COR-L47 (cell line): ENCODE data around the gene BORCS5.

Experiments
- DNase-seq: peaks from one replicate; lab custom pipeline; 2025; lab: John Stamatoyannopoulos, UW

Gene BORCS5

GRCh38 chr12:12353276-12353675 is 3.6 kb upstream of the BORCS5 start:
- no peak for DNase-seq

GRCh38 chr12:12353807-12354206 is 3.1 kb upstream of the BORCS5 start:
- no peak for DNase-seq

DNA sequence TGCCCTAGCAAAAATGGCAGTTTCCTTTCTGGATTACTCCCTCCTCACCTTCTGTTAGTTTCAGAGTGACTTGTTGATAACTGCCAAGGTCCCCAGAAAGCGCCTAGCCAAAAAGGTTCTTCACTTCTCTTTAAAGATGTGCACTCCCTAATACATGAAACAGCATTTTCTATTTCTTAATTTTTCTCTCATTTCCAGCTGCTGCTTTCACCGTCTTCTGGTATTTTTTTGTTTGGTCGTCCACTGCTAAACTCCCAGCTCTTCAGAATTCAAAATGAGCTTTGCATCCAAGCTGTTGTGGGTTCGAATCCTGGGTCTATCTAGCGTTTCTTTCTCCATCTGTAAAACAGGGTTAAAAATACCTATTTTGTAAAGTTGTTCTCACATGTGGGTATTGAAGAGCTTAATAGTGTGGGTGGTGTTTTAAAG is 397 bp upstream of the BORCS5 start:
- no peak for DNase-seq

- DNase-seq: peak; percentile 29
Observed at GRCh38 chr12:12357719-12358461, 1.0 kb downstream of the BORCS5 start.

DNA sequence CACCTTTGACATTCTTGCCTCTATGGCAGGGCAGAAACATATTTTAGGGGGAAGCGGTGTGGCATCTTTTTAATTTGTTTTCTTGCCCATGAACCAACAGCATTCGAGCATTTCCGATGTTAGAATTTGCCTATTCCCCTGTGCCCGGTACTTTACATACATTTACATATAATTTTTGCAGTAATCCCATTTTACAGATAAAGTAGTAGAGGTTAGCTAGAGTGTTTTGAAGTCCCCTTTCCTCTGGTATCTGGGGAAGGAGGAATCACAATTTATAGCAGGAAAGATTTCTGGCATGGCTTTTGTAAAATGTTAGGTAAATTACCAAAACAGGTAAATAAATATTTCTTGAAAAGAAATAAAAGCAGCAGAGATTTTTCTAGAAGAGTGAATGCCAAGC is 1.6 kb downstream of the BORCS5 start:
- no peak for DNase-seq

GRCh38 chr12:12364787-12365445 is 8.0 kb downstream of the BORCS5 start:
- DNase-seq: no peak

DNA sequence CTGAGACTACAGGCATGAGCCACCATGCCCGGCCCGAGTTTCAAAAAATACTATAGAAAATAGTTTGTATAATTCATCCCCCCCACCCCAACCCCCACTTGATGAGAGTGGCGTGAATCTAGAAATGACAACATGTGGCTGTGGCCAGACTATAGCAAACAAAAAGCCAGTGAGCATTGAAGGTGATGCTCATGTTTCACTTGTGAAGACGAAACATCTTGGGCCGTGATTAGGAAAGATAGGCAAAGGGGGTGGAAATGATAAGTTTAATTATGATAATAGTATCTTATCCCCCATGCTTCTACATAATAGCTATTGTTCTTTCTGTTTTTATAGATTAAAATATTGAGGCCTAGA is 8.5 kb downstream of the BORCS5 start:
- DNase-seq: no peak

- no peak for DNase-seq
Observed at GRCh38 chr12:12365931-12366431, 9.1 kb downstream of the BORCS5 start.

DNA sequence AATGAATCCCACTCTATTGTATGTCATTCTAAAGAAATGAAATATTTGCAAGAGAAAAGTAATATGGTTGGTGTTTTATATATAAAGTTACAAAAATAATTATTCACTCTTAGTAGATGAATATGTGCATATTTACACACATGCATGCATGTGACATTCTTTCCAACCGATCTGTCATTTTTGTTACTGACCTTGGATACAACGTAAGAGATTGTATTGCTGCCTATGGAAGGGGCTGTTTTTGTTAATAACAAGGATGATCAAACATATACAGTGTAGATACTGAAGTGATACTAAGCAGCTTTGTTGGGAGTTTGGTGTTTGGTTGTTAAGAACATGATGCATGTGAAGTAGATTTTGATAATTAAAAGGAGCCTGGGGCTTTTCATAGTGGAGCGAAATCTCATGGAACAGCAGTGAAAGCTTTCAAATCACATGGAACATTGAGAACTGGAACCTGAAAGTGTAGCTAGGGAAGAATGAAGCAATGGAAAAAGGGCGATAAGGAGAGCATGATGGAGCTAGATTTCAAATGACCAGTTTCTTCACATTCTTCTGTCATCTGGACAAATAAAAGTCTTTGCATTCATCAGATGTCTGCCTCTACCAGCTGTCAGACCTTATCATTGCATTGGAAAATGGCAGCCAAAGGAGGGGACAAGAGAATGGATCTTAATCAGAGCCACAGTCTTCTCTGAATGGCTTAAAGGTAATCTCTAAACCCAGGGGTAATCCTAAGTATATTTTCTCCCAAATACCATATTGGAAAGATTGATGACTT is 10.0 kb downstream of the BORCS5 start:
- DNase-seq: no peak

GRCh38 chr12:12367482-12367998 is 10.7 kb downstream of the BORCS5 start:
- no peak for DNase-seq

GRCh38 chr12:12372946-12373722 is 16.3 kb downstream of the BORCS5 start:
- DNase-seq: no peak

DNA sequence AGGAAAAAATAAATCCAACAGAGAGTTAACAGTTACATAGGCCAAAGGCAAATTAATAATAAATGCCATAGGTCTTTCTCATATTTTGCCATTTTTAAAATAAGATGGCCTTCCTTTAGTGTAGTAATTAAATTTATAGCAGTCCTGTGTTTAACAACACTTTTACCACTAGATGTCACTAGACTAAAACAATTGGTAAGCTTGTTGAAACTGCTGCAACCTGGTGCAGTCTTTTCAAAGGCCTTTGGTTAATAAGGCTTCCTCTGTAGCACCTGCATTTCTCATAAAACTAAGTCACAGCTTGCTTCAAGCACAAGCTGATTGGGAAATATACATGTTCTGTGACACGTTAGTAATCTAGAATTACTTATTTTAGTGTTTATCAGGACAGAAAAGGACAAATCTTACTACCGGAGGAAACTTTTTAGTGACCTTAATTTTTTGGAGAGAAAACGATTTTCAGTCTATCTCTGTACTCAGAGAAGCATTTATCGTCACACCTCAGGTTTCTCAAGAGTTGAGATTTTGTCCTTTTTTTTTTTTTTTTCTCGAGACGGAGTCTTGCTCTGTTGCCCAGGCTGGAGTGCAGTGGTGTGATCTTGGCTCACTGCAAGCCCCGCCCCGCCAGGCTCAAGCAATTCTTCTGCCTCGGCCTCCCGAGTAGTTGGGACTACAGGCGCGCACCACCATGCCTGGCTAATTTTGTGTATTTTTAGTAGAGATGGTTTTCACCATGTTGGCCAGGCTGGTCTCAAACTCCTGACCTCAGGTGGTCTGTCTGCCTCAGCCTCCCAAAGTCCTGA is 20.0 kb downstream of the BORCS5 start:
- DNase-seq: peak; percentile 60

DNA sequence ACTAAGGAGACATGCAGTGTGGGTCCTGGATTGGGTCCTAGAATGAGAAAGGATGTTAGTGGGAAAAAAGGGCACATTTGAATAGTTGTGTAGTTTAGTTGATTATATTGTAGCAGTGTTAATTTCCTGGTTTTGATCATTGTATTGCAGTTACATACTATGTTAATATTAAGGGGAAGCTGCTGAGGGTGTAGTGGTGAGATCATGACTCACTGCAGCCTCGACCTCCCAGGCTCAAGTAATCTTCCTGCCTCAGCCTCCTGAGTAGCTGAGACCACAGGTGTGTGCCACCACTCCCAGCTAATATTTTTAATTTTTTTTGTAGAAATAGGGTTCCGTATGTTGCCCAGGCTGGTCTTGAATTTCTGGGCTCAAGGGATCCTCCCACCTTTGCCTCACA is 21.7 kb downstream of the BORCS5 start:
- DNase-seq: no peak

DNA sequence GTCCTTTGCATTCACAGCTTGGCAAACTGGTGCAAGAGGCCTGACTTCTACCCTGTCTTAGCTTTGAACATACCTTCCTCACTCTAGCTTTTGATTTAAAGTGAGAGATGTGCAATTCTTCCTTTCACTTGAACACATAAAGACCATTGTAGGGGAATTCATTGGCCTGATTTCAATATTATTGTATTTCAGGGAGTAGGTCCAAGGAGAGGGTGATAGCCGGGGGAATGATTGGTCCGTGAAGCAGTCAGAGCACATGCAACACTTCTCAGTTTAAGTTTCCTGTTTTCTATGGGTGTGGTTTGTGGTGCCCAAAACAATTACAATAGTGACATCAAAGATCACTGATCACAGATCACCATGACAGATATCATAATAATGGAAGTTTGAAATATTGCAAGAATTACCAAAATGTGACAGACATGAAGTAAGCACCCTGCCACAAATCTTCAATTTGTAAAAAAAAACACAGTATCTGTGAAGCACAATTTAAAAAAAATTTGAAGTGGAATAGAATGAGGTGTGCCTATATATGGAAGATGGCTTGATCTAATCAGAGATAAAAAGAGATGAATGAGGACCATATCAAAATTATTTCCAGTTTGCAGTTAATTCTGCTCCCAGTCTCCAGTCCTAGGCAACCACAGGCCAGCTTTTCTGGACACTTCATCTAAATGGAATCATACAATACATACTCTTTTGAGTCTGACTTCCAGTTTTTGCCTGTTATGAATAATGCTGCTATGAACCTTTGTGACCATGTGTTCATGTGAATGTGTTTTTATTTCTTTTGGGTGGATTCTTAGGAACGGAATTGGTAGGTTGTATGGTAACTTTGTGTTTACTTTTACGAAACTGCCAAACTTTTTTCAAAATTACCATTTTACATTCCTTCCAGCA is 23.2 kb downstream of the BORCS5 start:
- no peak for DNase-seq

- DNase-seq: no peak
Observed at GRCh38 chr12:12380949-12381593, 24.2 kb downstream of the BORCS5 start.

GRCh38 chr12:12381982-12382381 is 25.1 kb downstream of the BORCS5 start:
- no peak for DNase-seq

GRCh38 chr12:12384571-12385340 is 27.9 kb downstream of the BORCS5 start:
- DNase-seq: no peak

DNA sequence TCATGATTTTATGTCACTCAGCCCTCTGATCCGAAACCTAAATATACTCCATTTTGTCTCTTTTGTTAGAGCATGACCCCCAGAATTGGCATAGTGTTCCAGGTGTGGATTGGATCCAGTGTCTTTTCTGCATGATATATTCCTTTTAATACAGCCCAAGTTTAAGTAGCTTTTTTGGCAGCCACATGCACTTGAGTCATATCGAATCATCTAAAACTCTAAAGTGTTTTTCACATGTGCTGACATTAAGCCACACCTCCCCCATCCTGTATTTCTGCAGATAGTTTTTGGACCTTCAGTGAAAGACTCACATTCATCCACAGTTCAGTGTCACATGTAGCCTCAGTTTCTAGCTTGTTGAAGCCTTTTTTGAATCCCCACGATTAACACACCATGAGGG is 30.6 kb downstream of the BORCS5 start:
- DNase-seq: no peak

- DNase-seq: no peak
Observed at GRCh38 chr12:12392413-12392812, 35.5 kb downstream of the BORCS5 start.
